GM12874 (cell line): ENCODE measurements around the gene RAPGEF1.

Experiments used
- CTCF ChIP-seq: IDR thresholded peaks from 2 replicates; pipeline ENCODE4 v1.5.1; 2011; ENCODE audit warnings: low read depth, mild to moderate bottlenecking, control low read depth, low read length, moderate library complexity; ENCODE audit not compliant: insufficient read depth

Gene RAPGEF1

DNA sequence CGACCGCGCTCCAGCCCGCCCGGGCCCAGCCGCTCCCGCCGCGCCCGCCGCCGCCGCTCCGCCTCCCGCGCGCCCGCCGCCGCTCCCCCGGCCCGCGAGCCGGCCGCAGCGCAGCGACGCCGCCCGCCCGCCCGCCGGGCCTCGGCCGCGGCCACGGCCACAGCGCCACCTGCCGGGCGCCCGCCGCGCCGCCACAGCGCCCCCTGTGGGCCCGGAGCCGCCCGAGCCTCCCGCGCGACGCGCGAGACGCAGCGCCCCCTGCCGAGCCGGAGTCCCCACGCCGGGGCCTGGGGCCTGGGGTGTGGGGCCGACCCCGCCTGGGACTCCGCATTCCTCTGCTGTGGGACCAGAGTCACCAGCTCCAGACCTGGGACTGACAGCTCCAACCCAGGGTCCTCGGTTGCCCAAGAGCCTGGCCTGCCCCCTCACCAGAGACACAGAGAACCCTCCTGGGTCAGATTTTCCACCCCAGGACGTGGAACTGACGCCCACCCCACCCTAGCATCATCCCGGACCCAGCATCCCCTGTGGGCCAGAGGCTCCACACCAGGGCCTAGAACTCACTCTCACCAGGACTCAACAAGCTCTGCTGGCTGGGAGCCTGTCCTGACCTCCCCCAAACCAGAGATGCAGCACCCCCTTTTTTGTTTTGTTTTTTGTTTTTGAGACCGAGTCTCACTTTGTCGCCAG, at the start of gene RAPGEF1:
Gene RAPGEF1, minus strand, starts transcription at position 118 of the 690 bp plus-strand sequence. CDS start 246 bp downstream, outside the sequence.
- TF ChIP-seq CTCF = peak; percentile 94

- no peak for TF ChIP-seq CTCF
These were observed 49.0 kb upstream of the RAPGEF1 start for GRCh38 chr9:131788851-131789250.

GRCh38 chr9:131787838-131788237, 48.0 kb upstream of the RAPGEF1 start:
- no peak for TF ChIP-seq CTCF

DNA sequence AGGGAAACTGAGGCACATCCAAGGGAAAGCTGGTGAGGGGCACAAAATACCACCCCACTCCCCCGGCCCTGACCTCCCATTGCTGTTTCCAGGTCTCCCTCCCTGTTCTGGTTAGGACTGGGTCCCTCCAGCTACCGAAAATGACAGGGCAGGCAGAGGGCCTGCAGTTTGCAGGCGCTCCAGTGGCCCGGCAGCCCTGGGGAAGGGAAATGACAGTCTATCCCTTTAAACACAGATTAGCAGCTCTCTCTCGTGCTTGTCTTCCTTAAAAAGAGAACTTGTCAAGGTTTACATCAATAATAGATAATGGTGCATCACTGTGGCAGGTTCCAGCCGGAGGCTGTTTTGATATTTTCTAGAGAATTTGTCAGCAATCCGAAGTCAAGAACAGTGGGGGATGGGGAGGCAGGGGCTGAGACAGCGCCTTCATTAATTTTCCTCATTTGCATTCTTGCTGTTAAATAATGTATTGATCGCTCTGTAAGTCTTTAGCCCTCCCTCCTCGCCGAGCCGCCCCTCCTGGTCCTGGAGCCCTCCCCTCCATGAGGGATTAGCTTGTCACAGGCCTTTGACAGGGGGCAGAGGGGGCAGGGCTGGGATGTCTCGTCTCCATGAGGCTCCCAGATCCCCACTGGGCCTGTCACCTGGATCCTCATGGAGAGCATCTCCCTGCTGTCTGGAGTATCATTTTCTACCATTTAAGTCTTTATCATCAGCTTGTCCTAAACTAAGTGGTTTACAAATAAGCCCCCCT, 45.0 kb upstream of the RAPGEF1 start:
- TF ChIP-seq CTCF = no peak

DNA sequence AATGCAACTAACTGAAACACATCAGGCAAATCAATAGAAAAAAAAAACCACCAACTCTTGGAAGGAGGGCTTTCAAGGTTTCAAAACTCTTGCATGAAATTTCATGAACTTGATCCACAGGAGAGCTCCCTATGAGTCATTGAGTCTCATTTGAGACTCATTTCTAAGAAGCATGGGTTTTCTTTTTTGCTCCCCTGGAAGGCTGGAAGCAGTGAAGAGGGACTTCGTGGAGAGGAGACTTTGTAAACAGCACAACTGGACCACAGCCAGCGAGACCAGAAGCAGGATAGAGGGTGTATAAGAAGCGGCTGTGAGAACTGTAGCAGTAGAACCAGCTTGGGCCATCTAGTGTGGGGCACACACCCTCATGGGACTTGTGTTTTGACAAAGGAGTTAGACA, 41.2 kb upstream of the RAPGEF1 start:
- TF ChIP-seq CTCF = no peak

GRCh38 chr9:131776473-131776872, 36.6 kb upstream of the RAPGEF1 start:
- no peak for TF ChIP-seq CTCF

DNA sequence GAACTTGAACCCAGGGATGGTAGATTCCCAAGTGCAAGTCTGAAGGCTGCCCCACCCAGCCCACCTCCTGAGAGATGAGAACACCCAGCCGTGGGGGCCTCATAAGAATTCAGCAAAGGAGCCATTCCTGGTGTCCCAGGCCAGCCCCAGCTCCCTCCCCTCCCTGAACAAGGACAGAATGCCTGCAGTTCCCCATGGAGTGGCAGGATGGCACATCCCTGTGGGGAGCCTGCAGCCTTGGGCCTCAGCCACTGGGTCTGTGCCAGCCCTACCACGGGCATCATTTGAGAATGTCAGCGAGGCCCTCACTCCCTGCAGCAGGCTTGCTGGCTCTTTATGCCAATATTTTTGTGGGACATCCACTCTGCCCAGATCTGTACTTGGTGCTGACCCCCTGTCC, 36.2 kb upstream of the RAPGEF1 start:
- TF ChIP-seq CTCF = no peak
